ENCODE results near the gene SYT14. TPM values are rescaled to one million over a fixed set of nuclear protein-coding genes. Genes with fewer than 3 reads are reported as not detected.
"Not testable (repeated sequence)": the region's sequence is repeated elsewhere in the genome, so short reads cannot be mapped to it uniquely, and the experiment has no call there.

Gene SYT14
- total and polyA plus RNA-seq, 2 experiments from 2014 or later = 0.55 to 1.7 TPM

- H3K27ac ChIP-seq = no peak overlapping the region
- H2AFZ ChIP-seq = no peak overlapping the region
- no peaks in the 10 kb centered on the region for H4K20me1 ChIP-seq (ENCODE audit: insufficient read depth)
- H3K9me2 ChIP-seq (ENCODE audit: insufficient read depth) = no peaks in the 10 kb centered on the region
- H3K4me2 ChIP-seq (ENCODE audit: unreplicated experiment) = no peak overlapping the region
- TF ChIP-seq EZH2 (IDR thresholded peaks at IDR 0.05; ENCODE audit: insufficient read depth, poor library complexity, severe bottlenecking) (no peak), EZH2phosphoT487 (IDR thresholded peaks at IDR 0.05; ENCODE audit: insufficient read depth, low read depth) (no peak)
- no peaks in the 10 kb centered on the region for H3K4me1 ChIP-seq (ENCODE audit: insufficient read depth)
- DNase-seq = no peak
- no peaks in the 10 kb centered on the region for H3K27me3 ChIP-seq (replicated peaks; ENCODE audit: insufficient read depth)
- H3K36me3 ChIP-seq (ENCODE audit: low read depth) = no peaks in the 10 kb centered on the region
- WGBS, 2 experiments (ENCODE audit: low coverage in 1 of 2, low lambda C conversion rate in 2 of 2, missing lambda C conversion rate in 2 of 2) = 47 to 54% methylated on average over 1 of the region's 1 CpG
- H3K4me3 ChIP-seq = no peak overlapping the region
- no peaks in the 10 kb centered on the region for H3K9me3 ChIP-seq (ENCODE audit: low read depth)
- in situ Hi-C loops (cut with MboI) = no loop called here
- H3F3A ChIP-seq (ENCODE audit: insufficient read depth) = no peaks in the 10 kb centered on the region
- no peaks in the 10 kb centered on the region for H3K79me2 ChIP-seq (ENCODE audit: insufficient read depth)
- H3K9ac ChIP-seq = no peak overlapping the region
Observed at GRCh38 chr1:209962856-209963255, 24.8 kb downstream of the SYT14 start.

DNA sequence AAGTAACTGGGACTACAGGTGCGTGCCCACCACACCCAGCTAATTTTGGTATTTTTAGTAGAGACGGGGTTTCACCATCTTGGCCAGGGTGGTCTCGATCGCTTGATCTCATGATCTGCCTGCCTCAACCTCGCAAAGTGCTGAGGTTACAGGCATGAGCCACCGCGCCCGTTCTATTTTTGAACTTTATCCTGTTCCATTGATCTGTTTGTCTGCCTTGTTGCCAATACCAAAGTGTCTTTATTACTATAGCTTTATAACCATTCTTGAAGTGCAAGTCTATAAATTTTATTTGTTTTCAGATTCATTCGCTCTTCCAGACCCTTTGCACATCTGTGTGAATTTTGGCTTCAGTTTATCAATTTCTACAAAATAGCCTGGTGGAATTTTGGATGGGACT is 28.0 kb downstream of the SYT14 start:
- Histone ChIP-seq H3K9me3 (ENCODE audit: low read depth) (no peaks in the 10 kb centered on the region), H3K4me1 (ENCODE audit: insufficient read depth) (no peaks in the 10 kb centered on the region), H3K27me3 (replicated peaks; ENCODE audit: insufficient read depth) (no peaks in the 10 kb centered on the region), H3K27ac (no peak overlapping the region), H3K9me2 (ENCODE audit: insufficient read depth) (no peaks in the 10 kb centered on the region), H3K36me3 (ENCODE audit: low read depth) (no peaks in the 10 kb centered on the region), H3F3A (ENCODE audit: insufficient read depth) (no peaks in the 10 kb centered on the region), H2AFZ (no peak overlapping the region), H3K9ac (no peak overlapping the region), H3K4me2 (ENCODE audit: unreplicated experiment) (no peak overlapping the region), H3K4me3 (no peak overlapping the region), H4K20me1 (ENCODE audit: insufficient read depth) (no peaks in the 10 kb centered on the region), H3K79me2 (ENCODE audit: insufficient read depth) (no peaks in the 10 kb centered on the region)
- DNase-seq = no peak
- WGBS, 2 experiments (ENCODE audit: low coverage in 1 of 2, low lambda C conversion rate in 2 of 2, missing lambda C conversion rate in 2 of 2) = 80% methylated on average over 9 of the region's 9 CpGs
- TF ChIP-seq EZH2phosphoT487 (IDR thresholded peaks at IDR 0.05; ENCODE audit: insufficient read depth, low read depth) = no peak
- TF ChIP-seq EZH2 (IDR thresholded peaks at IDR 0.05; ENCODE audit: insufficient read depth, poor library complexity, severe bottlenecking) = no peak
- in situ Hi-C loops (cut with MboI) = no loop called here

DNA sequence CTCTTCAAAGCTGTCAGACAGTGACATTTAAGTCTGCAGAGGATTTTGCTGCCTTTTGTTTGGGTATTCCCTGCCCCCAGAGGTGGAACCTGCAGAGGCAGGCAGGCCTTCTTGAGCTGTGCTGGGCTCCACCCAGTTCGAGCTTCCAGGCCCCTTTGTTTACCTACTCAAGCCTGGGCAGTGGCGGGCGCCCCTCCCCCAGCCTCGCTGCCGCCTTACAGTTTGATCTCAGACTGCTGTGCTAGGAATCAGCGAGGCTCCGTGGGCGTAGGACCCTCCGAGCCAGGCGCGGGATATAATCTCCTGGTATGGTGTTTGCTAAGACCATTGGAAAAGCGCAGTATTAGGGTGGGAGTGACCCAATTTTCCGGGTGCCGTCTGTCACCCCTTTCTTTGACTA is 40.7 kb downstream of the SYT14 start:
- in situ Hi-C loops (cut with MboI) = loop anchor here (25.0 kb wide), 1 partner anchor 391 kb away; the partner anchor contains the start of gene CAMK1G
- not testable (repeated sequence) for DNase-seq; H2AFZ ChIP-seq; H4K20me1 ChIP-seq (ENCODE audit: insufficient read depth); H3K4me1 ChIP-seq (ENCODE audit: insufficient read depth); H3K9me2 ChIP-seq (ENCODE audit: insufficient read depth); H3K27ac ChIP-seq; H3K4me3 ChIP-seq; H3K4me2 ChIP-seq (ENCODE audit: unreplicated experiment); H3K79me2 ChIP-seq (ENCODE audit: insufficient read depth); H3K9ac ChIP-seq; H3K9me3 ChIP-seq (ENCODE audit: low read depth); H3F3A ChIP-seq (ENCODE audit: insufficient read depth); H3K36me3 ChIP-seq (ENCODE audit: low read depth); H3K27me3 ChIP-seq (replicated peaks; ENCODE audit: insufficient read depth)
- 75 to 78% methylated on average over 14 of the region's 14 CpGs for WGBS, 2 experiments (ENCODE audit: low coverage in 1 of 2, low lambda C conversion rate in 2 of 2, missing lambda C conversion rate in 2 of 2)

DNA sequence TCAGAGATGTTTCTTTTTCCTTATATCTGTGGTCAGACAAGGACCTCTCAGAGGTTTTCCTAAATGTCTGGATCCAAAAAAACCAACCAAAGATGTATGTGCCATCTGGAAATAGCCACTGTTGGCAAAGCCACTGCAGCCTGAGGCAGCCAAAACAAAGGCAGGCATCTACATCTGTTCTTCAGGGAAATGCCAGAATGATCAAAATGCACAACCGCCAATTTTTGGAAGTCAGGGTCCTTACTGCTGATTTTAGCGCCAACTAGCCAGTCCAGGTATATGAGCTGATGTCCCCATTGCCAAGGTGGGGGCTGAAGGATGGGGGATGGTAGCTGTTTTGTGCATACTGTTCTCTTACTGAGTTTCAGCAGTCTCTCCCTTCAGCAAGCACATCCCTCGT is 45.9 kb downstream of the SYT14 start:
- 44 to 51% methylated on average over 3 of the region's 3 CpGs for WGBS, 2 experiments (ENCODE audit: low coverage in 1 of 2, low lambda C conversion rate in 2 of 2, missing lambda C conversion rate in 2 of 2)
- Histone ChIP-seq H3K9ac (no peak overlapping the region), H3K79me2 (ENCODE audit: insufficient read depth) (no peaks in the 10 kb centered on the region)

DNA sequence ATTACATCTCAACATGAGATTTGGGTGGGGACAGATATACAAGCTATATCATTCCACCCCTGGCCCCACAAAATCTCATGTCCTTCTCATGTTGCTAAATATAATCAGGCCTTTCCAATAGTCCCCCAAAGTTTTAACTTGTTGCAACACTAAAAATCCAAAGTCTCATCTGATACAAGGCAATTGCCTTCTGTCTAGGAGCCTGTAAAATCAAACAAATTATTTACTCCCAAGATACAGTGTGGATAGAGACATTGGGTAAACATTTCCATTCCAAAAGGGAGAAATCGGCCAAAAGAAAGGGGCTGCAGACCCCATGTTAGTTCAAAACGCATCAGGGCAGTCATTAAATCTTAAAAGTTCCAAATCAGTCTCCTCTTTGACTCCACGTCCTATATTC is 47.0 kb downstream of the SYT14 start:
- Histone ChIP-seq H3K4me1 (ENCODE audit: insufficient read depth) (no peaks in the 10 kb centered on the region), H2AFZ (no peak overlapping the region), H3K9me3 (ENCODE audit: low read depth) (no peaks in the 10 kb centered on the region), H3K9me2 (ENCODE audit: insufficient read depth) (no peaks in the 10 kb centered on the region), H3K9ac (no peak overlapping the region), H3K36me3 (ENCODE audit: low read depth) (no peaks in the 10 kb centered on the region), H3K27me3 (replicated peaks; ENCODE audit: insufficient read depth) (no peaks in the 10 kb centered on the region), H4K20me1 (ENCODE audit: insufficient read depth) (no peaks in the 10 kb centered on the region), H3K4me2 (ENCODE audit: unreplicated experiment) (no peak overlapping the region), H3F3A (ENCODE audit: insufficient read depth) (no peaks in the 10 kb centered on the region), H3K27ac (no peak overlapping the region), H3K4me3 (no peak overlapping the region), H3K79me2 (ENCODE audit: insufficient read depth) (no peaks in the 10 kb centered on the region)
- 69 to 75% methylated on average over 3 of the region's 3 CpGs for WGBS, 2 experiments (ENCODE audit: low coverage in 1 of 2, low lambda C conversion rate in 2 of 2, missing lambda C conversion rate in 2 of 2)
- TF ChIP-seq EZH2phosphoT487 (IDR thresholded peaks at IDR 0.05; ENCODE audit: insufficient read depth, low read depth) = no peak
- no peak for TF ChIP-seq EZH2 (IDR thresholded peaks at IDR 0.05; ENCODE audit: insufficient read depth, poor library complexity, severe bottlenecking)
- in situ Hi-C loops (cut with MboI) = loop anchor here (10.0 to 25.0 kb wide), 2 partner anchors 110 to 398 kb away; partner anchors contain the start of gene CAMK1G
- DNase-seq = no peak

More for the DNA sequence above, 45.9 kb downstream of the SYT14 start:
- Histone ChIP-seq H3K4me3 (no peak overlapping the region), H3K4me2 (ENCODE audit: unreplicated experiment) (no peak overlapping the region), H4K20me1 (ENCODE audit: insufficient read depth) (no peaks in the 10 kb centered on the region), H3K4me1 (ENCODE audit: insufficient read depth) (no peaks in the 10 kb centered on the region), H3K9me2 (ENCODE audit: insufficient read depth) (no peaks in the 10 kb centered on the region), H3K27me3 (replicated peaks; ENCODE audit: insufficient read depth) (no peaks in the 10 kb centered on the region), H3K27ac (no peak overlapping the region), H3F3A (ENCODE audit: insufficient read depth) (no peaks in the 10 kb centered on the region), H3K9me3 (ENCODE audit: low read depth) (no peaks in the 10 kb centered on the region), H3K36me3 (ENCODE audit: low read depth) (no peaks in the 10 kb centered on the region), H2AFZ (no peak overlapping the region)
- in situ Hi-C loops (cut with MboI) = loop anchor here (10.0 to 25.0 kb wide), 2 partner anchors 109 to 397 kb away; partner anchors contain the start of gene CAMK1G
- DNase-seq = no peak
- no peak for TF ChIP-seq EZH2 (IDR thresholded peaks at IDR 0.05; ENCODE audit: insufficient read depth, poor library complexity, severe bottlenecking)
- no peak for TF ChIP-seq EZH2phosphoT487 (IDR thresholded peaks at IDR 0.05; ENCODE audit: insufficient read depth, low read depth)

Measured in GM23248 (cell line).